ENCODE results near the gene NCAM2. TPM values are rescaled to one million over a fixed set of nuclear protein-coding genes. Genes with fewer than 3 reads are reported as not detected.

NCAM2 gene
- total and polyA plus RNA-seq, 2 experiments from 2014 or later: 0.36 to 0.83 TPM

- Mint-ChIP-seq H3K27me3 (ENCODE audit: insufficient read depth, low read depth, poor library complexity) (no peaks in the 10 kb centered on the region), H3K4me3 (no peak overlapping the region), H3K27ac (no peak overlapping the region), H3K9me3 (no peaks in the 10 kb centered on the region), H3K4me1 (no peaks in the 10 kb centered on the region), H3K36me3 (ENCODE audit: low read depth) (no peaks in the 10 kb centered on the region)
- TF ChIP-seq ZNF462 (CRISPR knock-in tag; IDR thresholded peaks at IDR 0.05) (no peak), CTCF (conservative IDR thresholded peaks at IDR 0.05; ENCODE audit: low read depth in 2 of 2) (no peak), ZNF331 (CRISPR knock-in tag; IDR thresholded peaks at IDR 0.05; ENCODE audit: low read depth) (no peak), POLR2AphosphoS5 (IDR thresholded peaks at IDR 0.05; ENCODE audit: low read depth) (no peak), ETS1 (IDR thresholded peaks at IDR 0.05) (no peak), NANOG (IDR thresholded peaks at IDR 0.05; ENCODE audit: borderline replicate concordance) (no peak), CREB1 (CRISPR knock-in tag; IDR thresholded peaks at IDR 0.05; ENCODE audit: low read depth) (no peak), REST (IDR thresholded peaks at IDR 0.05; ENCODE audit: unreplicated experiment) (no peak), STAT1 (IDR thresholded peaks at IDR 0.05; ENCODE audit: unreplicated experiment) (no peak), ZNF114 (CRISPR knock-in tag; IDR thresholded peaks at IDR 0.05) (no peak), EZH2phosphoT487 (IDR thresholded peaks at IDR 0.05; ENCODE audit: unreplicated experiment) (no peak), JUNB (IDR thresholded peaks at IDR 0.05; ENCODE audit: unreplicated experiment) (no peak), EZH2 (IDR thresholded peaks at IDR 0.05; ENCODE audit: low read depth, unreplicated experiment) (no peak)
- H3F3A ChIP-seq (replicated peaks; ENCODE audit: low read depth): no peaks in the 10 kb centered on the region
- H3K9me2 ChIP-seq (ENCODE audit: insufficient read depth): no peaks in the 10 kb centered on the region
- no peaks in the 10 kb centered on the region for H3K36me3 ChIP-seq (ENCODE audit: insufficient read depth)
- no peaks in the 10 kb centered on the region for H4K20me1 ChIP-seq (replicated peaks; ENCODE audit: insufficient read depth)
- H3K27me3 ChIP-seq (ENCODE audit: insufficient read depth): no peaks in the 10 kb centered on the region
- no peaks in the 10 kb centered on the region for H3K4me1 ChIP-seq (ENCODE audit: insufficient read depth)
- DNase-seq (ENCODE audit: low spot score) (no peak), ATAC-seq (no peak)
- H3K4me2 ChIP-seq: no peak overlapping the region
- H2AFZ ChIP-seq: no peak overlapping the region
- H3K79me2 ChIP-seq (replicated peaks; ENCODE audit: insufficient read depth): no peaks in the 10 kb centered on the region
- H3K4me3 ChIP-seq: no peak overlapping the region
- no peak overlapping the region for H3K27ac ChIP-seq (ENCODE audit: low read depth)
Observed at GRCh38 chr21:21200939-21201615, 202.9 kb downstream of the NCAM2 start.

Measured in GM23338 (cell line).